HG02973 (cell line): ENCODE data around the gene DMC1.
"Not testable (repeated sequence)": the region's sequence is repeated elsewhere in the genome, so short reads cannot be mapped to it uniquely, and the experiment has no call there.

Experiments
- ATAC-seq: cut with Tn5 transposase; IDR thresholded peaks from one replicate; pipeline ENCODE4 v1.9.1; 2021; ENCODE audit warnings: moderate library complexity; ENCODE audit not compliant: unreplicated experiment

DMC1 gene

DNA sequence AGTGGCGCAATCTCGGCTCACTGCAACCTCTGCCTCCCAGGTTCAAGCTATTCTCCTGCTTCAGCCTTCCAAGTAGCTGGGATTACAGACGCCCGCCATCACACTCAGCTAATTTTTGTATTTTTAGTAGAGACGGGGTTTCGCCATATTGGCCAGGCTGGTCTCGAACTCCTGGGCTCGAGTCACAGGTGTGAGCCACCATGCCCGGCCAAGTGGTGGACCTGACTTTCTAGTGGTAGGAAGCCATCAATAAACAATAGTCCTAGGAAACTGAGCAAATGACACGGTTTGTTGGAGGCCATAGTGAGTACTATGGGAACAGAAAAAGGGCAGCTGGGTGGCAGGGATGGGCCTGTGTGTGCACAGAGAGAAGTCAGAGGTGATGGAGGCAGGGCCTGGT is 99.8 kb downstream of the DMC1 start:
- not testable (repeated sequence) for ATAC-seq

DNA sequence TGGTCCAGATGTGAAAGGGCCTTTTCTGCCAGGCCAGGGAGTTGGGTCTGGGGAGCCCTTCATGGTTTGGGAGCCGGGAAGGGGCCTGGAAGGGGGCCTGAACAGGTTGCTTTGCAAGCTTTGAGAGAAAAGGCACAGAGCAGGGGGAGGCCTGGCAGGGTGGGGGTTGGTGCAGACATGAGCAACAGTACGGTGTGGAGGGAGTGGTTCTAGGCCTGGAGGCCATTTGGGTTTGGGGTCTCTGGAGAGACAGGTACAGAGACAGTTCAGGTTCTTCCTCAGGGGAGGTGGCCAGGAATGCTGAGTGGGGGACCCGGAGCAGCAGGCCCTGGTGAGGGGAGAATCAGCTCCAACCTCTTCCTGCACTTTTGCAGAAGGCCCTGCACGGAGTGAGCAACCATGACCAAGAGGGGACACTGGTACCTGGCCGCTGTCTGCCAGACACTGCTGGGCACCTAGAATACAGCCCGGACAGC is 100.6 kb downstream of the DMC1 start:
- ATAC-seq = no peak
